Heart right ventricle (tissue), 16 donors: ENCODE measurements around the gene SCN10A. TPM values are rescaled to one million over a fixed set of nuclear protein-coding genes. Genes with fewer than 3 reads are reported as not detected.

Experiments
- ATAC-seq, 8 donors: fragments of 200-7000 bp; cut with Tn5 transposase; one replicate each; pipeline ENCODE4 v1.9.1; 2020; ENCODE audit warnings: mild to moderate bottlenecking in 8 of 8, moderate library complexity in 8 of 8, moderate number of reproducible peaks in 1 of 8
- DNase-seq, 2 donors: peaks; one replicate each; pipeline ENCODE4 v3.0.0-alpha.2; 2020
- H3K27ac ChIP-seq, 10 donors: fragments of 200-600 bp; sonication (generic) in 2 of 10; one replicate each; pipeline versions ENCODE4 v1.5.0 to v1.8.0; 2020 to 2022; ENCODE audit warnings: mild to moderate bottlenecking in 3 of 10
- H3K27me3 ChIP-seq, 7 donors: fragments of 200-600 bp; one replicate each; pipeline ENCODE4 v1.8.0; 2021 to 2022; ENCODE audit warnings: mild to moderate bottlenecking in 2 of 7
- H3K36me3 ChIP-seq, 9 donors: fragments of 200-600 bp; sonication (generic) in 1 of 9; one replicate each; pipeline versions ENCODE4 v1.5.0 to v1.8.0; 2020 to 2022; ENCODE audit warnings: mild to moderate bottlenecking in 2 of 9
- H3K4me1 ChIP-seq, 9 donors: fragments of 200-600 bp; sonication (generic) in 1 of 9; one replicate each; pipeline versions ENCODE4 v1.5.0 to v1.8.0; 2020 to 2022; ENCODE audit warnings: mild to moderate bottlenecking in 4 of 9
- H3K4me3 ChIP-seq, 10 donors: fragments of 200-600 bp; sonication (generic) in 2 of 10; one replicate each; pipeline versions ENCODE4 v1.5.0 to v1.8.0; 2020 to 2022; ENCODE audit warnings: mild to moderate bottlenecking in 7 of 10, moderate library complexity in 2 of 10
- H3K9me3 ChIP-seq, 11 donors: fragments of 200-600 bp in 10 of 11; sonication (generic) in 2 of 11; one replicate each; pipeline versions ENCODE4 v1.5.0 to v1.8.0; 2013 to 2022; ENCODE audit warnings: mild to moderate bottlenecking in 2 of 11, control low read depth in 1 of 11, moderate library complexity in 1 of 11
- CTCF ChIP-seq, 9 donors: fragments of 200-600 bp; sonication (generic) in 2 of 9; IDR thresholded peaks; one replicate each; pipeline versions ENCODE4 v1.5.0 to v1.8.0; 2021 to 2022; ENCODE audit warnings: antibody characterized with exemption in 9 of 9, mild to moderate bottlenecking in 5 of 9, moderate library complexity in 1 of 9
- WGBS, 2 donors: extraction: QIAGEN DNeasy Blood & Tissue Kit; methylation state at CpG; one replicate each; pipeline ENCODE4 v1.1.7; 2013; ENCODE audit warnings: inconsistent platforms in 1 of 2; 5-methylcytosine and 5-hydroxymethylcytosine counted together
- intact Hi-C, 10 donors: fragments of 100-400 bp; cut with DNase I; formaldehyde crosslinking; loops; one replicate each; pipeline versions ENCODE4 v1.11.1 to v1.14.2; 2022
- polyA plus RNA-seq, 2 donors: library from polyadenylated mRNA; stranded (reverse); fragments of 200-250 nt; gene quantifications; one replicate each; pipeline ENCODE4 v1.2.3, GENCODE V29; 2013
- total RNA-seq, 10 donors: library from RNA; stranded (reverse); fragmentation: NEBNext Ultra II Directional in 3 of 10; extraction: Animal tissue kit (Norgen Biotek cat#: 25700) in 3 of 10; gene quantifications; one replicate each; pipeline versions ENCODE4 v1.2.1 to v1.2.4, GENCODE V29; 2021 to 2023
- donor health status: Arrhythmogenic right ventricular cardiomyopathy.
- donor health status: ischemic (EF 13 %, LVEDD 7.1; RV severe dilation, severe dysfunction).
- donor health status: healthy with polysubstance abuse.
- donor health status: DM: no; HTN: yes; CAD: no.
- donor health status: DM: no; HTN: no; CAD: no.
- donor health status: ischemic (EF 25% LVEDD 6.9; RV normal size, moderate dysfunction).
- donor health status: ischemic (EF 25% LVEDD 5.7; RV mildly dilated, moderate dysfunction).
- donor health status: healthy.
- donor health status: DM: yes; HTN: yes; CAD: no.
- donor health status: Ischemic cardiomyopathy.
- donor health status: ischemic (EF 35%, LVEDD 5.7; RV mildly dilated, moderate dysfunction).
- donor health status: nonischemic (EF 11% LVEDD 7.7; RV severe dilation, severe dysfunction).
- donor health status: DM: yes; HTN: yes; CAD: no.
- donor health status: PGD.
- donor health status: ischemic (EF 29% LVEDD 5.4; RV normal size, mild dysfunction).
- donor health status: nonischemic (EF 23%, LVEDD 6.1; RV moderate dilation, normal function).

The SCN10A gene
- total and polyA plus RNA-seq, 12 donors: 0.03 to 0.36 (median 0.07) TPM

GRCh38 chr3:38834717-38835116 lies 18.7 kb upstream of the SCN10A start:
- DNase-seq (no peak), ATAC-seq (no peak)
- no peak for TF ChIP-seq CTCF (IDR thresholded peaks at IDR 0.05)
- Histone ChIP-seq H3K27ac (peak overlapping the region in 5 of 10 donors; percentile 8 to 74 (median 37)), H3K27me3 (no peaks in the 10 kb centered on the region), H3K4me3 (no peak overlapping the region), H3K9me3 (no peaks in the 10 kb centered on the region), H3K4me1 (peaks cover 0 to 23% (median 17%) of the 10 kb centered on the region in 9 donors), H3K36me3 (no peaks in the 10 kb centered on the region)
- intact Hi-C loops: no loop called here

- Histone ChIP-seq H3K4me1 (peaks cover 0 to 29% (median 17%) of the 10 kb centered on the region in 9 donors), H3K36me3 (no peaks in the 10 kb centered on the region), H3K27me3 (no peaks in the 10 kb centered on the region), H3K9me3 (no peaks in the 10 kb centered on the region), H3K4me3 (no peak overlapping the region), H3K27ac (peak overlapping the region in 5 of 10 donors; percentile 8 to 74 (median 52))
- TF ChIP-seq CTCF (IDR thresholded peaks at IDR 0.05): no peak
- intact Hi-C loops: no loop called here
- DNase-seq: peak; percentile 63 to 65
- WGBS, 2 donors: 20 to 26% methylated on average over 8 of the region's 8 CpGs
- ATAC-seq: peak; percentile 61 to 88 (median 88)
Measured at GRCh38 chr3:38834110-38834509, 18.1 kb upstream of the SCN10A start.

DNA sequence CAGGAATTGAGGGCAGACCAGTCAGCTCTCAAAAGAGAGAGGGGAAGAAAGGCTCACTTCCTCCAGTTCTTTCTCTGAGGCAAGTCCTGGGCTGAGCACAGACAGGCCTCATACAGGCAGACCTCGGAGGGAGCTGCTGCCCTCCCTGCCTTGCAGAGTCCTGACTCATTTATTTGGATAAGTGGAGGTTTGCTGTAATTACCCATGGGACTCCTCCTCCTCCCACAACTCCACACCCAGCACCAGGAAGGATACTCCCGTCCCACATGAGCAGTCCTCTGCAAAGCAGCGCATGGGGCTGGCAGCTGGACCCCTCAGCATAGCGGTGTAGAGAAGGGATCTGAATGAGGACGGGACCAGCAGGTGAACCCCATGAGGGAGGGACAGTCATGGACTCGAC lies 13.4 kb upstream of the SCN10A start:
- H3K4me3 ChIP-seq: no peak overlapping the region
- 43 to 51% methylated on average over 6 of the region's 6 CpGs for WGBS, 2 donors
- no peaks in the 10 kb centered on the region for H3K9me3 ChIP-seq
- ATAC-seq: peak in 7 of 8 donors; percentile 46 to 92 (median 74)
- peak overlapping the region in 2 of 10 donors; percentile 7 to 38 for H3K27ac ChIP-seq
- H3K36me3 ChIP-seq: no peaks in the 10 kb centered on the region
- H3K27me3 ChIP-seq: no peaks in the 10 kb centered on the region
- TF ChIP-seq CTCF (IDR thresholded peaks at IDR 0.05): no peak
- DNase-seq: peak in 1 of 2 donors; percentile 15
- intact Hi-C loops: no loop called here
- H3K4me1 ChIP-seq: peaks cover 0 to 17% (median 3%) of the 10 kb centered on the region in 9 donors

GRCh38 chr3:38828681-38829080 lies 12.7 kb upstream of the SCN10A start:
- 88% methylated on average over 4 of the region's 4 CpGs for WGBS, 2 donors
- Histone ChIP-seq H3K27ac (no peak overlapping the region), H3K36me3 (no peaks in the 10 kb centered on the region), H3K4me3 (no peak overlapping the region), H3K4me1 (peaks cover 0 to 10% (median 0%) of the 10 kb centered on the region in 9 donors), H3K27me3 (no peaks in the 10 kb centered on the region), H3K9me3 (no peaks in the 10 kb centered on the region)
- intact Hi-C loops: no loop called here
- DNase-seq: no peak
- no peak for ATAC-seq
- no peak for TF ChIP-seq CTCF (IDR thresholded peaks at IDR 0.05)
